Measurements from ENCODE around the gene CCDC183.
A peak's percentile ranks its signal among the peaks of the same experiment; 100 is the strongest.
"Not testable (repeated sequence)": the region's sequence is repeated elsewhere in the genome, so short reads cannot be mapped to it uniquely, and the experiment has no call there.

Gene CCDC183

GRCh38 chr9:136762915-136763648 lies 33.1 kb upstream of the CCDC183 start:
- no peak overlapping the region for H3K4me3 ChIP-seq (ENCODE audit: low read depth, low read length)
- DNase-seq (ENCODE audit: low read depth) = peak; percentile 37
- TF ChIP-seq POLR2A (IDR thresholded peaks at IDR 0.05; ENCODE audit: extremely low read depth, insufficient read length) (no peak), MYC (IDR thresholded peaks at IDR 0.05; ENCODE audit: low read depth, low read length) (no peak), CTCF (IDR thresholded peaks at IDR 0.05; ENCODE audit: low read depth, low read length) (no peak)
- TF ChIP-seq, protein P1, sequence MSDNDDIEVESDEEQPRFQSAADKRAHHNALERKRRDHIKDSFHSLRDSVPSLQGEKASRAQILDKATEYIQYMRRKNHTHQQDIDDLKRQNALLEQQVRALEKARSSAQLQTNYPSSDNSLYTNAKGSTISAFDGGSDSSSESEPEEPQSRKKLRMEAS (IDR thresholded peaks at IDR 0.05; ENCODE audit: low read depth, low read length) = no peak

DNA sequence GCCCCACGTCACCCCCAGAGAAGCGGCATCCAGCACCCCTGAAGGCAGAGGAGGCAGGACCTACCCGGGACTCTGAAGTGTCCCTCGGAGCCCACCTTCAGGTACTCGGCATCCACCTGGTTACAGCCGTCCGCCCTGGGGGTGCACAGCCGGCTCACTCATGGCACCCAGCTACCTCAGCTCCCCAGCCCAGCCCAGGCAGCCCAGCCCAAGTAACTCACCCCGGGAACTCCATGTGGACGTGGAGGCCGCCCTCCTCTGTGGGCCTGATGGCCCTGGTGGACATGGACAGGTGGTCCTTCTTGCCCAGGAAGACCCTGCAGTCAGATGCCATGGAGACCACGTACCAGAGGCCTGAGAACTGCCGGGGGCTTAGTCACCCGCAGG lies 32.5 kb upstream of the CCDC183 start:
- TF ChIP-seq MYC (IDR thresholded peaks at IDR 0.05; ENCODE audit: low read depth, low read length) (no peak), CTCF (IDR thresholded peaks at IDR 0.05; ENCODE audit: low read depth, low read length) (no peak), POLR2A (IDR thresholded peaks at IDR 0.05; ENCODE audit: extremely low read depth, insufficient read length) (no peak)
- TF ChIP-seq, protein P1 (IDR thresholded peaks at IDR 0.05; ENCODE audit: low read depth, low read length) = no peak
- DNase-seq (ENCODE audit: low read depth) = no peak
- H3K4me3 ChIP-seq (ENCODE audit: low read depth, low read length) = no peak overlapping the region

DNA sequence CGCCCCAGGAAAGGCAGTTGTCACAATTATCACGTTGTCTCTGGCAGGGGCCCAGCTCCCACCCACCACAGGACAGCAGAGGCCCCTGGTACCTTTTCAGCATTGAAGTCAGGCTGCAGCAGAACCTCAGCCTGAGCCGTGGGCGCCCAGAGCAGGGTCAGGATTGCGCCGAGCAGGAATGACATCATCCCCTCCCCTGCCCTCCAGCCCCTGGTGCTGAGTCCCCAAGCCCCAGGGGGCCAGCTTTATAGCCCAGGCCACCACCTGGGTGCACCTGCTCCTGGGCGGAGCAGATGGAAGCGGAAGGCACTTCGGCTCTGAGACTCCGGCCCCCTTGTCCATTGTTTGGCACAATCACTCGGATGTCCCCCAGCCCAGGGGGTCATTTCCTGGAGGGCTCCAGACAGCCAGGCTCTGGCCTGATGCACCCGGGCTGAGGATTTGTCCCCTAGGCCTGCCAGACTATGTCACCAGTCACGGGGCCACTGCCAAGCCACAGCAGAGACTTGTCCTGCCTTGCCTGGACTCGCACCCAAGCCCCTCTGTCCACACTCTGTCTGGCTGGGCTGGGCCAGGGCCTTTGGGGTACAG lies 31.7 kb upstream of the CCDC183 start, which contains the start of gene LCN15:
Gene LCN15 (minus strand): TSS at position 218 of the 591 bp plus-strand sequence. CDS start 30 bp downstream, at position 188.
- no peak for TF ChIP-seq CTCF (IDR thresholded peaks at IDR 0.05; ENCODE audit: low read depth, low read length)
- TF ChIP-seq, protein P1 (IDR thresholded peaks at IDR 0.05; ENCODE audit: low read depth, low read length) = no peak
- H3K4me3 ChIP-seq (ENCODE audit: low read depth, low read length) = no peak within 1 kb of the TSS
- no peak for DNase-seq (ENCODE audit: low read depth)

DNA sequence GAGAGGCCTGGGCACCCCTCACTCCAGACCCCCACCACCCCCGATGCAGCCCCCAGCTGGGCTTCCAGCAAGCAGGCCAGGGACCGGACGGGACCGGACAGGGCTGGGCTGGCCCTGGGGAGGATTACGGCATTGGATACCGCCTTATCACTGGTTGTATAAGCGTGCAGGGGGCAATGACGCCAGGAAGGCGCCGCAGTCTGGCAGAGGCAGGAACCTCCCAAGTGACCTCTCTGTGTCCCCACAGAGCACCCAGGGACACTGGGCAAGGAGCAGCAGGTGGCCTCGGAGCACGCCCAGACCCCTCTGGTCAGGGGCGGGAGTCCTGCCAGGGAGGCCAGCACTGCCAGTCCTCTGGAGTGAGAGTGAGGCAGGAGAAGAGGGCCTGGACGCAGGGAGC lies 31.1 kb upstream of the CCDC183 start:
- no peak for DNase-seq (ENCODE audit: low read depth)
- TF ChIP-seq MYC (IDR thresholded peaks at IDR 0.05; ENCODE audit: low read depth, low read length) (no peak), CTCF (IDR thresholded peaks at IDR 0.05; ENCODE audit: low read depth, low read length) (no peak), POLR2A (IDR thresholded peaks at IDR 0.05; ENCODE audit: extremely low read depth, insufficient read length) (no peak)
- TF ChIP-seq, protein P1 (IDR thresholded peaks at IDR 0.05; ENCODE audit: low read depth, low read length) = no peak
- no peak overlapping the region for H3K4me3 ChIP-seq (ENCODE audit: low read depth, low read length)

DNA sequence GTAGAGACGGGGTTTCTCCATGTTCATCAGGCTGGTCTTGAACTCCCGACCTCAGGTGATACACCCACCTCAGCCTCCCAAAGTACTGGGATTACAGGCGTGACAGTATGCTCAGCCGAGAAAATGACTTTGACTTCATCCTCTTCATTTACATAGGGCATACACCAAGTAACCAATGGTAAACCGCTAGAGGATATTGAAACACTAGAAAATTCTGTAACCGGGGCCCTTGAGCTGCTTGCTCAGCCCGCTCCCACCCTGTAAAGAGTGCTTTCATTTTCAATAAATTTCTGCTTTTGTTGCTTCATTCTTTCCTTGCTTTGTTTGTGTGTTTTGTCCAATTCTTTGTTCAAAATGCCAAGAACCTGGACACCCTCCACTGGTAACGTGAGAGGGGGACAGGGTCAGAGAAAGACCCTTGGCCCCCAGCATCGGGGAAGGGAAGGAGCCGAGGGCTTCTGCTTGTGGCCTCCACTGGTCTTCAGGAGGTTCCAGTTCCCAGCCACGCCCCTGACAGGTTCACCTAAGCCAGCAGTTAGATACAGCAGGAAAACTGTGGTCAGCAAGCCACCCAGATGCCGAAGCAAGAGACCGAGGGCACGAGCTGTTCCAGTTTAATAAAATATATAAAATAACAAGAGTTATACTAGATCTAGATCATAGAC lies 30.3 kb upstream of the CCDC183 start:
- DNase-seq (ENCODE audit: low read depth); H3K4me3 ChIP-seq (ENCODE audit: low read depth, low read length): not testable (repeated sequence)

DNA sequence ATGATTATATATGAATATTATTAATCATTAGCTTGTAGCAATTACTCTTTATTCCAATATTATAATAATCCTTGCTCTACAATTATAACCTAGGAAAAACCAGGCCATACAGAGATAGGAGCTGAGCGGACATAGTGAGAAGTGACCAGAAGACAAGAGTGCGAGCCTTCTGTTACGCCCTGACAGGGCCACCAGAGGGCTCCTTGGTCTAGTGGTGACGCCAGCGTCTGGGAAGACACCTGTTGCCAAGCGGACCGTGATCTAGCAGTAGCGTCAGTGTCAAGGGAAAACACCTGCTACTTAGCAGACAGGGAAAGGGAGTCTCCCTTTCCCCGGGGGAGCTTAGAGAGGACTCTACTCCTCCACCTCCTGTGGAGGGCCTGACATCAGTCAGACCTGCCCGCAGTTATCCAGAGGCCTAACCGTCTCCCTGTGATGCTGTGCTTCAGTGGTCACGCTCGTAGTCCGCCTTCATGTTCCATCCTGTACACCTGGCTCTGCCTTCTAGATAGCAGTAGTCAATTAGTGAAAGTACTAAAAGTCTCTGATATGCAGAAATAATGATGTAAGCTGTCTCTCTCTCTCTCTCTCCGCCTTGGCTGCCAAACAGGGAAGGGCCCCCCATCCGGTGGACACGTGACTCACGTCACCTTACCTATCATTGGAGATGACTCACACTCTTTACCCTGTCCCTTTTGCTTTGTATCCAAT lies 29.6 kb upstream of the CCDC183 start:
- DNase-seq (ENCODE audit: low read depth) = peak; percentile 53
- H3K4me3 ChIP-seq (ENCODE audit: low read depth, low read length) = not testable (repeated sequence)
- peak; percentile 11 for TF ChIP-seq CTCF (IDR thresholded peaks at IDR 0.05; ENCODE audit: low read depth, low read length)
